GM12874 (cell line): ENCODE measurements around the gene ZNF32.

Experiments
- CTCF ChIP-seq: IDR thresholded peaks from 2 replicates; pipeline ENCODE4 v1.5.1; 2011; ENCODE audit warnings: low read depth, mild to moderate bottlenecking, control low read depth, low read length, moderate library complexity; ENCODE audit not compliant: insufficient read depth

Gene ZNF32

DNA sequence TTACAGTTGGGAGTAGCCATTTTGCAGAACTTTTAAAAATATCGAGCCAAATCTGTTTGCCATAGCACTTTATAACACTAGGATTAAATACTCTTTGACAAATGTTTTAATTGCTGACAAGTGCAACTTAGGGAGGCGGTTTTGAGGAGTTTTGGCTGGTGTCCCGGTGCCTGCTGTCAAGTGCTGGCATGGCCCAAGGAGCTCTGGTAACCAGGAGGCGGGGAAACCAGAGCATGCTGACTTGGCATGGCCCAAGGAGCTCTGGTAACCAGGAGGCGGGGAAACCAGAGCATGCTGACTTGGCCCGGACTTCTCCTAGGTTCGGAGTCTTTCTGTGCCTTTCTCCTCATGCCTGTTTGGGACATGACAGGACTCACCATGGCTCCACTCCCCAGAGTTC, 30.8 kb upstream of the ZNF32 start:
- no peak for TF ChIP-seq CTCF

- TF ChIP-seq CTCF = no peak
Observed at GRCh38 chr10:43678654-43679053, 30.0 kb upstream of the ZNF32 start.

- TF ChIP-seq CTCF = no peak
Observed at GRCh38 chr10:43676901-43677300, 28.2 kb upstream of the ZNF32 start.

GRCh38 chr10:43676331-43676730, 27.6 kb upstream of the ZNF32 start:
- TF ChIP-seq CTCF = no peak

GRCh38 chr10:43674553-43675210, 26.0 kb upstream of the ZNF32 start:
- no peak for TF ChIP-seq CTCF

DNA sequence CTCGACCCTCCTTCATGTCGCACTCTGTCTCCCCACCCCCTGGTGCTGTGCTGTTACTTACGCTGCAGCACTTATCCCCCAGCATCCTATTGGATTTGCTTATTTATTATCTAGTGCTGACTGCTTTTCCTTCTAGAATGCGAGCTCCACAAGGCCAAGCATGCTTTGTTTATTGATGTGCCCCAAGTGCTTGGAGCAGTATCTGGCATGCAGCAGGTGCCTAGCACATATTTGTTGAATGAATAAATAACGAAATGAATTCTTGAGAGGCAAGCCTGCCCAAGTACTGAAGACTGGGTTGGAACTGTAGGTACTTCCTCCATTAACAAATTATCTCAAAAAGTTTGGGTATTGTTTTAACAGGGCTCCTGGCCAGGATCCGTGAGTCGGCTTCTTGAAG, 24.8 kb upstream of the ZNF32 start:
- TF ChIP-seq CTCF = no peak

GRCh38 chr10:43671659-43672531, 23.2 kb upstream of the ZNF32 start:
- TF ChIP-seq CTCF = peak; percentile 48; the same call in 1 of the 2 replicates
